ENCODE data around the gene ANK2. TPM values are rescaled to one million over a fixed set of nuclear protein-coding genes. Genes with fewer than 3 reads are reported as not detected.

ANK2 gene
- total and polyA plus RNA-seq, 2 experiments from 2014 or later, result 7.7 to 40.4 TPM

DNA sequence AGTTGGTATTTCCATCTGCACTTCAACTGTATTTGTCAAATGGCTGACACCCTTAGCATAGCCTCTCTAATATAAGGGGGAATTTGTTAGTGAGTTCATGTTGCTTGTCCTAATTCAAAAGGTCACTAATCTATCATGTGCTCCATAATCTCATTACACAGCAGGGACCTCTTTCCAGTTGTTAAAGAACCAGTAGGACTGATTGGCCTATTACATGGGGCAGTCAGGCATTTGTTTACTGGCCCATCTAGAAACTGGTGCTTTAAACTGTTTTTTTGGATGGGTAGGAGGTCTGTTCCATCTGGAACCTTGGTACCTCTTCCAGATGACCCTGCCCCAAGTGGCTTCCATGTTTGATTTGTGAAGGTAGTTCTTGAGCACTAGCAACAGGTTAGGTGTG lies 11.4 kb downstream of the ANK2 start:
- H4K20me1 ChIP-seq (replicated peaks; ENCODE audit: insufficient read depth), result no peaks in the 10 kb centered on the region
- H3K4me3 Mint-ChIP-seq, result no peak overlapping the region
- no peaks in the 10 kb centered on the region for H3K9me2 ChIP-seq (ENCODE audit: insufficient read depth)
- H3K27ac Mint-ChIP-seq, result no peak overlapping the region
- H3K36me3 Mint-ChIP-seq (ENCODE audit: low read depth), result no peaks in the 10 kb centered on the region
- H3K9me3 Mint-ChIP-seq, result no peaks in the 10 kb centered on the region
- no peaks in the 10 kb centered on the region for H3K27me3 ChIP-seq (ENCODE audit: insufficient read depth)
- no peak for TF ChIP-seq ZNF114 (CRISPR knock-in tag; IDR thresholded peaks at IDR 0.05)
- TF ChIP-seq, protein P1, sequence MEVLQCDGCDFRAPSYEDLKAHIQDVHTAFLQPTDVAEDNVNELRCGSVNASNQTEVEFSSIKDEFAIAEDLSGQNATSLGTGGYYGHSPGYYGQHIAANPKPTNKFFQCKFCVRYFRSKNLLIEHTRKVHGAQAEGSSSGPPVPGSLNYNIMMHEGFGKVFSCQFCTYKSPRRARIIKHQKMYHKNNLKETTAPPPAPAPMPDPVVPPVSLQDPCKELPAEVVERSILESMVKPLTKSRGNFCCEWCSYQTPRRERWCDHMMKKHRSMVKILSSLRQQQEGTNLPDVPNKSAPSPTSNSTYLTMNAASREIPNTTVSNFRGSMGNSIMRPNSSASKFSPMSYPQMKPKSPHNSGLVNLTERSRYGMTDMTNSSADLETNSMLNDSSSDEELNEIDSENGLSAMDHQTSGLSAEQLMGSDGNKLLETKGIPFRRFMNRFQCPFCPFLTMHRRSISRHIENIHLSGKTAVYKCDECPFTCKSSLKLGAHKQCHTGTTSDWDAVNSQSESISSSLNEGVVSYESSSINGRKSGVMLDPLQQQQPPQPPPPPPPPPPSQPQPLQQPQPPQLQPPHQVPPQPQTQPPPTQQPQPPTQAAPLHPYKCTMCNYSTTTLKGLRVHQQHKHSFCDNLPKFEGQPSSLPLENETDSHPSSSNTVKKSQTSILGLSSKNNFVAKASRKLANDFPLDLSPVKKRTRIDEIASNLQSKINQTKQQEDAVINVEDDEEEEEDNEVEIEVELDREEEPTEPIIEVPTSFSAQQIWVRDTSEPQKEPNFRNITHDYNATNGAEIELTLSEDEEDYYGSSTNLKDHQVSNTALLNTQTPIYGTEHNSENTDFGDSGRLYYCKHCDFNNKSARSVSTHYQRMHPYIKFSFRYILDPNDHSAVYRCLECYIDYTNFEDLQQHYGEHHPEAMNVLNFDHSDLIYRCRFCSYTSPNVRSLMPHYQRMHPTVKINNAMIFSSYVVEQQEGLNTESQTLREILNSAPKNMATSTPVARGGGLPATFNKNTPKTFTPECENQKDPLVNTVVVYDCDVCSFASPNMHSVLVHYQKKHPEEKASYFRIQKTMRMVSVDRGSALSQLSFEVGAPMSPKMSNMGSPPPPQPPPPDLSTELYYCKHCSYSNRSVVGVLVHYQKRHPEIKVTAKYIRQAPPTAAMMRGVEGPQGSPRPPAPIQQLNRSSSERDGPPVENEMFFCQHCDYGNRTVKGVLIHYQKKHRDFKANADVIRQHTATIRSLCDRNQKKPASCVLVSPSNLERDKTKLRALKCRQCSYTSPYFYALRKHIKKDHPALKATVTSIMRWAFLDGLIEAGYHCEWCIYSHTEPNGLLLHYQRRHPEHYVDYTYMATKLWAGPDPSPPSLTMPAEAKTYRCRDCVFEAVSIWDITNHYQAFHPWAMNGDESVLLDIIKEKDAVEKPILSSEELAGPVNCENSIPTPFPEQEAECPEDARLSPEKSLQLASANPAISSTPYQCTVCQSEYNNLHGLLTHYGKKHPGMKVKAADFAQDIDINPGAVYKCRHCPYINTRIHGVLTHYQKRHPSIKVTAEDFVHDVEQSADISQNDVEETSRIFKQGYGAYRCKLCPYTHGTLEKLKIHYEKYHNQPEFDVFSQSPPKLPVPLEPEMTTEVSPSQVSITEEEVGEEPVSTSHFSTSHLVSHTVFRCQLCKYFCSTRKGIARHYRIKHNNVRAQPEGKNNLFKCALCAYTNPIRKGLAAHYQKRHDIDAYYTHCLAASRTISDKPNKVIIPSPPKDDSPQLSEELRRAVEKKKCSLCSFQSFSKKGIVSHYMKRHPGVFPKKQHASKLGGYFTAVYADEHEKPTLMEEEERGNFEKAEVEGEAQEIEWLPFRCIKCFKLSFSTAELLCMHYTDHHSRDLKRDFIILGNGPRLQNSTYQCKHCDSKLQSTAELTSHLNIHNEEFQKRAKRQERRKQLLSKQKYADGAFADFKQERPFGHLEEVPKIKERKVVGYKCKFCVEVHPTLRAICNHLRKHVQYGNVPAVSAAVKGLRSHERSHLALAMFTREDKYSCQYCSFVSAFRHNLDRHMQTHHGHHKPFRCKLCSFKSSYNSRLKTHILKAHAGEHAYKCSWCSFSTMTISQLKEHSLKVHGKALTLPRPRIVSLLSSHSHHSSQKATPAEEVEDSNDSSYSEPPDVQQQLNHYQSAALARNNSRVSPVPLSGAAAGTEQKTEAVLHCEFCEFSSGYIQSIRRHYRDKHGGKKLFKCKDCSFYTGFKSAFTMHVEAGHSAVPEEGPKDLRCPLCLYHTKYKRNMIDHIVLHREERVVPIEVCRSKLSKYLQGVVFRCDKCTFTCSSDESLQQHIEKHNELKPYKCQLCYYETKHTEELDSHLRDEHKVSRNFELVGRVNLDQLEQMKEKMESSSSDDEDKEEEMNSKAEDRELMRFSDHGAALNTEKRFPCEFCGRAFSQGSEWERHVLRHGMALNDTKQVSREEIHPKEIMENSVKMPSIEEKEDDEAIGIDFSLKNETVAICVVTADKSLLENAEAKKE (CRISPR knock-in tag; IDR thresholded peaks at IDR 0.05), result no peak
- TF ChIP-seq, protein P2, sequence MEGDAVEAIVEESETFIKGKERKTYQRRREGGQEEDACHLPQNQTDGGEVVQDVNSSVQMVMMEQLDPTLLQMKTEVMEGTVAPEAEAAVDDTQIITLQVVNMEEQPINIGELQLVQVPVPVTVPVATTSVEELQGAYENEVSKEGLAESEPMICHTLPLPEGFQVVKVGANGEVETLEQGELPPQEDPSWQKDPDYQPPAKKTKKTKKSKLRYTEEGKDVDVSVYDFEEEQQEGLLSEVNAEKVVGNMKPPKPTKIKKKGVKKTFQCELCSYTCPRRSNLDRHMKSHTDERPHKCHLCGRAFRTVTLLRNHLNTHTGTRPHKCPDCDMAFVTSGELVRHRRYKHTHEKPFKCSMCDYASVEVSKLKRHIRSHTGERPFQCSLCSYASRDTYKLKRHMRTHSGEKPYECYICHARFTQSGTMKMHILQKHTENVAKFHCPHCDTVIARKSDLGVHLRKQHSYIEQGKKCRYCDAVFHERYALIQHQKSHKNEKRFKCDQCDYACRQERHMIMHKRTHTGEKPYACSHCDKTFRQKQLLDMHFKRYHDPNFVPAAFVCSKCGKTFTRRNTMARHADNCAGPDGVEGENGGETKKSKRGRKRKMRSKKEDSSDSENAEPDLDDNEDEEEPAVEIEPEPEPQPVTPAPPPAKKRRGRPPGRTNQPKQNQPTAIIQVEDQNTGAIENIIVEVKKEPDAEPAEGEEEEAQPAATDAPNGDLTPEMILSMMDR (conservative IDR thresholded peaks at IDR 0.05; ENCODE audit: low read depth in 2 of 2), result no peak
- TF ChIP-seq CREB1 (CRISPR knock-in tag; IDR thresholded peaks at IDR 0.05; ENCODE audit: low read depth), result no peak
- TF ChIP-seq POLR2AphosphoS5 (IDR thresholded peaks at IDR 0.05; ENCODE audit: low read depth), result no peak
- TF ChIP-seq ZNF331 (CRISPR knock-in tag; IDR thresholded peaks at IDR 0.05; ENCODE audit: low read depth), result no peak
- TF ChIP-seq, protein P3, sequence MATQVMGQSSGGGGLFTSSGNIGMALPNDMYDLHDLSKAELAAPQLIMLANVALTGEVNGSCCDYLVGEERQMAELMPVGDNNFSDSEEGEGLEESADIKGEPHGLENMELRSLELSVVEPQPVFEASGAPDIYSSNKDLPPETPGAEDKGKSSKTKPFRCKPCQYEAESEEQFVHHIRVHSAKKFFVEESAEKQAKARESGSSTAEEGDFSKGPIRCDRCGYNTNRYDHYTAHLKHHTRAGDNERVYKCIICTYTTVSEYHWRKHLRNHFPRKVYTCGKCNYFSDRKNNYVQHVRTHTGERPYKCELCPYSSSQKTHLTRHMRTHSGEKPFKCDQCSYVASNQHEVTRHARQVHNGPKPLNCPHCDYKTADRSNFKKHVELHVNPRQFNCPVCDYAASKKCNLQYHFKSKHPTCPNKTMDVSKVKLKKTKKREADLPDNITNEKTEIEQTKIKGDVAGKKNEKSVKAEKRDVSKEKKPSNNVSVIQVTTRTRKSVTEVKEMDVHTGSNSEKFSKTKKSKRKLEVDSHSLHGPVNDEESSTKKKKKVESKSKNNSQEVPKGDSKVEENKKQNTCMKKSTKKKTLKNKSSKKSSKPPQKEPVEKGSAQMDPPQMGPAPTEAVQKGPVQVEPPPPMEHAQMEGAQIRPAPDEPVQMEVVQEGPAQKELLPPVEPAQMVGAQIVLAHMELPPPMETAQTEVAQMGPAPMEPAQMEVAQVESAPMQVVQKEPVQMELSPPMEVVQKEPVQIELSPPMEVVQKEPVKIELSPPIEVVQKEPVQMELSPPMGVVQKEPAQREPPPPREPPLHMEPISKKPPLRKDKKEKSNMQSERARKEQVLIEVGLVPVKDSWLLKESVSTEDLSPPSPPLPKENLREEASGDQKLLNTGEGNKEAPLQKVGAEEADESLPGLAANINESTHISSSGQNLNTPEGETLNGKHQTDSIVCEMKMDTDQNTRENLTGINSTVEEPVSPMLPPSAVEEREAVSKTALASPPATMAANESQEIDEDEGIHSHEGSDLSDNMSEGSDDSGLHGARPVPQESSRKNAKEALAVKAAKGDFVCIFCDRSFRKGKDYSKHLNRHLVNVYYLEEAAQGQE (IDR thresholded peaks at IDR 0.05; ENCODE audit: unreplicated experiment), result no peak
- TF ChIP-seq EZH2 (IDR thresholded peaks at IDR 0.05; ENCODE audit: low read depth, unreplicated experiment), result no peak
- TF ChIP-seq JUNB (IDR thresholded peaks at IDR 0.05; ENCODE audit: unreplicated experiment), result no peak
- H3K4me2 ChIP-seq, result no peak overlapping the region
- no peaks in the 10 kb centered on the region for H3K36me3 ChIP-seq (ENCODE audit: insufficient read depth)
- ATAC-seq, result peak; percentile 32
- no peaks in the 10 kb centered on the region for H3F3A ChIP-seq (replicated peaks; ENCODE audit: low read depth)
- H2AFZ ChIP-seq, result no peak overlapping the region
- peaks cover 15% of the 10 kb centered on the region for H3K4me1 ChIP-seq (ENCODE audit: insufficient read depth)
- H3K79me2 ChIP-seq (replicated peaks; ENCODE audit: insufficient read depth), result no peaks in the 10 kb centered on the region
- H3K27me3 Mint-ChIP-seq (ENCODE audit: insufficient read depth, low read depth, poor library complexity), result no peaks in the 10 kb centered on the region
- DNase-seq (ENCODE audit: low spot score), result no peak
- H3K4me1 Mint-ChIP-seq, result peaks cover 37% of the 10 kb centered on the region
- no peak overlapping the region for H3K4me3 ChIP-seq
- no peak overlapping the region for H3K27ac ChIP-seq (ENCODE audit: low read depth)
